AG10803 (cell line): ENCODE measurements around the gene RAVER1.

Experiments used
- DNase-seq: peaks from one replicate; pipeline ENCODE4 v3.0.0; 2010; ENCODE audit warnings: low read depth
- H3K4me3 ChIP-seq: 2 replicates; pipeline ENCODE4 v1.5.1; 2011; ENCODE audit warnings: mild to moderate bottlenecking, low read length, control low read depth
- TF ChIP-seq, protein P1 (sequence below): conservative IDR thresholded peaks from 2 replicates; pipeline ENCODE4 v1.5.1; 2011; ENCODE audit warnings: mild to moderate bottlenecking, low read length, control low read depth, inconsistent platforms

The RAVER1 gene

DNA sequence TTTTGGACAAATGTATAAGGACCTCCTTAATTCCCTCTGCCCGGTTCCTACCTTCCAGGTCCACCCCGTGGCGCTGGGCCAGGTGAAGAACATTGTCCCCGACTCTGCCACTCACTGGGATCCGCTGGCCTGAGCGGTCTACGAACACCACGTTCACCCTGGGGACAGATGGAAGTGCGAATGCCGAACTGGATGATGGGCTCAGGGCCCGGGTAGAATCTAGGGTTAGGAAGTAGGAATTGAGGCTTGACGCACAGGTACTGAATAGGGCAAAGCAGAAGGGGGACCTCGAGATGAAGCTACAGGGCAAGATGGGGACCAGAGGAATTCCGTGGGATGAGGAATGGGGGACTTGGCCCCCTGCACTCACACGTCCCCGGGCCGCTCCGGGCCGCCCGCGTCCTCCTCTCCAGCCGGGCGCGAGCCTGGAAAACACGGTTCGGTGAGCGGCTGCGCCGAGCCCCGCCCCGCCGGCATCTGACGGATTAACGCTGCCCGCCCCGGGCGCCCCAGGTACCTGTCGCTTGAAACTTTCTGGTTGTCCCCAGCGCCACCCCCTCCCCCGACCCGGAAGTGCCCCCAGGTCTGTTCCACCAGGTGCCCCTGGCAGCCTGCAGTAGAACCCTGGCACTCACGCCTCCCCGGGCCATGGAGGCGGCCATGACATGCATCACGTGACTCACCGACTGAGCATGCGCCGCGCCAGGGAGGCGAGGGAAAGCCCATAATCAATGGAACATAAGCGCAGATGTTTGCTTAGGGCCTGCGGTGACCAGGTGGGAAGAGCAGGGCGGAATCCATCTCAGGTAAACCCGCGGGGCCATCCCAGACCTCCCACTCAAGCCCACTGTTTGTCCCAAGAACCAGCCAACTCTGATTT lies 17.8 kb downstream of the RAVER1 start, which contains the start of gene FDX2:
TSS of gene FDX2 (minus strand) at position 681 of the 880 bp plus-strand sequence. CDS start at position 662, 19 bp downstream.
- TF ChIP-seq, protein P1, sequence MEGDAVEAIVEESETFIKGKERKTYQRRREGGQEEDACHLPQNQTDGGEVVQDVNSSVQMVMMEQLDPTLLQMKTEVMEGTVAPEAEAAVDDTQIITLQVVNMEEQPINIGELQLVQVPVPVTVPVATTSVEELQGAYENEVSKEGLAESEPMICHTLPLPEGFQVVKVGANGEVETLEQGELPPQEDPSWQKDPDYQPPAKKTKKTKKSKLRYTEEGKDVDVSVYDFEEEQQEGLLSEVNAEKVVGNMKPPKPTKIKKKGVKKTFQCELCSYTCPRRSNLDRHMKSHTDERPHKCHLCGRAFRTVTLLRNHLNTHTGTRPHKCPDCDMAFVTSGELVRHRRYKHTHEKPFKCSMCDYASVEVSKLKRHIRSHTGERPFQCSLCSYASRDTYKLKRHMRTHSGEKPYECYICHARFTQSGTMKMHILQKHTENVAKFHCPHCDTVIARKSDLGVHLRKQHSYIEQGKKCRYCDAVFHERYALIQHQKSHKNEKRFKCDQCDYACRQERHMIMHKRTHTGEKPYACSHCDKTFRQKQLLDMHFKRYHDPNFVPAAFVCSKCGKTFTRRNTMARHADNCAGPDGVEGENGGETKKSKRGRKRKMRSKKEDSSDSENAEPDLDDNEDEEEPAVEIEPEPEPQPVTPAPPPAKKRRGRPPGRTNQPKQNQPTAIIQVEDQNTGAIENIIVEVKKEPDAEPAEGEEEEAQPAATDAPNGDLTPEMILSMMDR = no peak
- DNase-seq = peak; percentile 72
- H3K4me3 ChIP-seq = peak within 1 kb of the TSS; percentile 90

GRCh38 chr19:10309423-10309822 lies 23.9 kb downstream of the RAVER1 start, which contains the start of gene ZGLP1:
Gene ZGLP1, minus strand, starts transcription at chr19:10309815.
- no peak for DNase-seq
- no peak within 1 kb of the TSS for H3K4me3 ChIP-seq
- TF ChIP-seq, protein P1 = no peak

DNA sequence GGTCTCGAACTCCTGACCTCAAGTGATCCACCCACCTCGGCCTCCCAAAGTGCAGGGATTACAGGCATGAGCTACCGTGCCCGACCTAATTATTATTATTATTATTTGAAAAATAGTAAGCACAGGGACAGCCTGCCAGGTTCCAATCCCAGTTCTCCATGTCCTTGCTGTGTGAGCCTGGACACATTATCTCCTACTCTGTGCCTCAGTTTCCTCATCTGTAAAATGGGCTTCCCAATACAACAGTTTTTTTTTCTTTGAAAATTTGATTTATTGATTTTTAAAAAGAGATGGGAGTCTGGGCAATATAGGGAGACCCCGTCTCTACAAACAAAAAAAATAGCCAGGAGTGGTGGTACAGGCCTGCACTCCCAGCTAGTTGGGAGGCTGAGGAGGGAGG lies 27.0 kb downstream of the RAVER1 start:
- no peak for DNase-seq
- no peak overlapping the region for H3K4me3 ChIP-seq
- TF ChIP-seq, protein P1 = no peak

DNA sequence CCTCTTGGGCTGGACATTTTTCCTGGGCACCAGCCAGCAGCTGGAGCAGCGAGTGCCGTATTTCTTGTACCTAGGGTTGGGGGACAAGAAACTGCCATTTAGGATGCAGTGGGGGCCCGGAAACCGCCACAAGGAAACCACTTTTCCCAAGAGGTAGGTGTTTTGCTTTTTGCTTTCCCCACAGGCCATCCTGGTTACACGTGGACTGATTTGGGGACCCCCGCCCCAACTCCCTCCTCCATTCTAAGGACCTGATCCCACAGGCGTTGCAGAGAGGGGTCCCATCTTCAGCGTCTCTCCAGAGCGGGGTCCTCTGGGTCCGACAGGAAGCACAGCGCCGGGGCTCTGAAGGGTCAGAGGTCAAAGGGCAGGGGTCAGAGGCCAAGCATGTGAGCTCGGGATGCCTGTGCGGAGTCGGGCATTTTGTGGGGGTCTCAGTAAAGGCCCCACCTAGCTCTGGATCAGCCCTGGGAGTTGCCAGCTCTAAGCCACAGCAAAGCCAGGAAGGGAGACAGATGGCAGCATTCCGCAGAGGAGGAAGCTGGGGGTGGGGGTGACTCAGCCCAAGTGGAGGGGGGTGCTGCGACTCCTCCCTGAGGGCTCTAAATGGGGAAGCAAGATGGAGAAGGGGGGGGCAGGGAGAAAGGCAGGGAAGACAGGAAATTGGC lies 28.1 kb downstream of the RAVER1 start:
- no peak overlapping the region for H3K4me3 ChIP-seq
- TF ChIP-seq, protein P1 = no peak
- peak; percentile 49 for DNase-seq

- TF ChIP-seq, protein P1 = no peak
- H3K4me3 ChIP-seq = no peak overlapping the region
- DNase-seq = no peak
Measured at GRCh38 chr19:10299545-10300458, 33.5 kb downstream of the RAVER1 start.

- TF ChIP-seq, protein P1 = no peak
- no peak for DNase-seq
- H3K4me3 ChIP-seq = no peak overlapping the region
Measured at GRCh38 chr19:10295847-10296591, 37.3 kb downstream of the RAVER1 start.
